MM.1S (cell line): ENCODE results near the gene CHD9NB.
A peak's percentile ranks its signal among the peaks of the same experiment; 100 is the strongest.

ENCODE experiments used
- DNase-seq: peaks from one replicate; pipeline ENCODE4 v3.0.0-alpha.2; 2015
- H2AFZ ChIP-seq: fragments of 300-600 bp; sonication (generic); 2 replicates; pipeline ENCODE4 v1.6.0; 2016; ENCODE audit warnings: antibody characterized with exemption, low read length
- H3F3A ChIP-seq: fragments of 300-600 bp; sonication (generic); 2 replicates; pipeline ENCODE4 v1.6.1; 2016; ENCODE audit warnings: mild to moderate bottlenecking, antibody characterized with exemption, low read length, moderate library complexity, mixed read lengths; ENCODE audit not compliant: insufficient read depth
- H3K27ac ChIP-seq: fragments of 300-600 bp; sonication (generic); 2 replicates; pipeline ENCODE4 v1.5.1; 2016; ENCODE audit warnings: mild to moderate bottlenecking, low read length
- H3K27me3 ChIP-seq: fragments of 300-600 bp; sonication (generic); replicated peaks from 2 replicates; pipeline ENCODE4 v1.6.0; 2016; ENCODE audit warnings: low read length; ENCODE audit not compliant: insufficient read depth
- H3K36me3 ChIP-seq: fragments of 300-600 bp; sonication (generic); replicated peaks from 2 replicates; pipeline ENCODE4 v1.6.1; 2016; ENCODE audit warnings: mild to moderate bottlenecking, low read length, mixed read lengths; ENCODE audit not compliant: insufficient read depth
- H3K4me1 ChIP-seq: fragments of 300-600 bp; sonication (generic); 2 replicates; pipeline ENCODE4 v1.6.1; 2016; ENCODE audit warnings: low read length, mixed read lengths
- H3K4me2 ChIP-seq: fragments of 300-600 bp; sonication (generic); 2 replicates; pipeline ENCODE4 v1.6.0; 2016; ENCODE audit warnings: low read depth, low read length
- H3K4me3 ChIP-seq: fragments of 300-600 bp; sonication (generic); 2 replicates; pipeline ENCODE4 v1.5.1; 2016; ENCODE audit warnings: low read length, mixed read lengths
- H3K79me2 ChIP-seq: fragments of 300-600 bp; sonication (generic); 2 replicates; pipeline ENCODE4 v1.6.1; 2016; ENCODE audit warnings: mixed run types, low read length, mixed read lengths
- H3K9ac ChIP-seq: fragments of 300-600 bp; sonication (generic); 2 replicates; pipeline ENCODE4 v1.6.1; 2016; ENCODE audit warnings: low read length, mixed read lengths
- H3K9me2 ChIP-seq: fragments of 300-600 bp; sonication (generic); replicated peaks from 2 replicates; pipeline ENCODE4 v1.6.1; 2016; ENCODE audit warnings: mild to moderate bottlenecking, low read length, mixed read lengths; ENCODE audit not compliant: insufficient read depth
- H3K9me3 ChIP-seq: fragments of 300-600 bp; sonication (generic); replicated peaks from 2 replicates; pipeline ENCODE4 v1.6.1; 2016; ENCODE audit warnings: mild to moderate bottlenecking, low read length, mixed read lengths; ENCODE audit not compliant: insufficient read depth
- H4K20me1 ChIP-seq: fragments of 300-600 bp; sonication (generic); 2 replicates; pipeline ENCODE4 v1.6.1; 2016; ENCODE audit warnings: mild to moderate bottlenecking, low read length, moderate library complexity, mixed read lengths; ENCODE audit not compliant: insufficient read depth
- CTCF ChIP-seq: fragments of 300-600 bp; sonication (generic); IDR thresholded peaks from 2 replicates; pipeline ENCODE4 v1.5.1; 2016; ENCODE audit warnings: antibody characterized with exemption, low read length, mixed read lengths
- EZH2 ChIP-seq: fragments of 300-600 bp; sonication (generic); optimal IDR thresholded peaks from 2 replicates; pipeline ENCODE3; 2017; ENCODE audit warnings: low read depth, mild to moderate bottlenecking, antibody characterized with exemption, low read length, mixed read lengths
- EZH2phosphoT487 ChIP-seq: fragments of 300-600 bp; sonication (generic); IDR thresholded peaks from 2 replicates; pipeline ENCODE4 v1.6.1; 2018; ENCODE audit warnings: antibody characterized with exemption, low read length

Gene CHD9NB

GRCh38 chr16:53031323-53031942 lies 21.3 kb downstream of the CHD9NB start:
- Histone ChIP-seq H3K36me3 (no peaks in the 10 kb centered on the region), H3K4me2 (no peak overlapping the region), H3F3A (no peaks in the 10 kb centered on the region), H3K9ac (no peak overlapping the region), H3K4me3 (no peak overlapping the region), H3K9me2 (no peaks in the 10 kb centered on the region), H3K27me3 (no peaks in the 10 kb centered on the region), H3K9me3 (no peaks in the 10 kb centered on the region), H3K79me2 (no peaks in the 10 kb centered on the region), H3K27ac (no peak overlapping the region), H2AFZ (no peak overlapping the region), H4K20me1 (no peaks in the 10 kb centered on the region), H3K4me1 (no peaks in the 10 kb centered on the region)
- DNase-seq, result no peak
- no peak for TF ChIP-seq EZH2phosphoT487

- Histone ChIP-seq H3K79me2 (no peaks in the 10 kb centered on the region), H2AFZ (no peak overlapping the region), H3K9me3 (no peaks in the 10 kb centered on the region), H3K4me2 (no peak overlapping the region), H3K4me1 (no peaks in the 10 kb centered on the region), H3K27ac (no peak overlapping the region), H3K36me3 (no peaks in the 10 kb centered on the region), H3K9me2 (no peaks in the 10 kb centered on the region), H3F3A (no peaks in the 10 kb centered on the region), H3K27me3 (no peaks in the 10 kb centered on the region), H4K20me1 (no peaks in the 10 kb centered on the region), H3K4me3 (no peak overlapping the region), H3K9ac (no peak overlapping the region)
- TF ChIP-seq CTCF, result no peak
- TF ChIP-seq EZH2, result no peak
- TF ChIP-seq EZH2phosphoT487, result no peak
- DNase-seq, result no peak
Observed at GRCh38 chr16:53029971-53030370, 22.7 kb downstream of the CHD9NB start.

GRCh38 chr16:53024045-53024444 lies 28.7 kb downstream of the CHD9NB start:
- Histone ChIP-seq H3K4me2 (no peak overlapping the region), H3K9me2 (no peaks in the 10 kb centered on the region), H3F3A (no peaks in the 10 kb centered on the region), H3K27me3 (no peaks in the 10 kb centered on the region), H3K9me3 (no peaks in the 10 kb centered on the region), H4K20me1 (no peaks in the 10 kb centered on the region), H3K9ac (no peak overlapping the region), H3K79me2 (no peaks in the 10 kb centered on the region), H3K36me3 (no peaks in the 10 kb centered on the region), H3K27ac (no peak overlapping the region), H2AFZ (no peak overlapping the region), H3K4me1 (no peaks in the 10 kb centered on the region), H3K4me3 (no peak overlapping the region)
- TF ChIP-seq CTCF (no peak), EZH2 (no peak), EZH2phosphoT487 (no peak)
- no peak for DNase-seq

- TF ChIP-seq EZH2 (no peak), CTCF (peak; percentile 47), EZH2phosphoT487 (no peak)
- Histone ChIP-seq H3K79me2 (no peaks in the 10 kb centered on the region), H3K27ac (no peak overlapping the region), H3K9me3 (no peaks in the 10 kb centered on the region), H3K4me2 (no peak overlapping the region), H2AFZ (no peak overlapping the region), H3K4me1 (no peaks in the 10 kb centered on the region), H3F3A (no peaks in the 10 kb centered on the region), H3K9ac (no peak overlapping the region), H3K36me3 (no peaks in the 10 kb centered on the region), H3K9me2 (no peaks in the 10 kb centered on the region), H3K27me3 (no peaks in the 10 kb centered on the region), H3K4me3 (no peak overlapping the region), H4K20me1 (no peaks in the 10 kb centered on the region)
- no peak for DNase-seq
Observed at GRCh38 chr16:53022374-53022773, 30.3 kb downstream of the CHD9NB start.
